Activated CD8-positive, alpha-beta T cell treated with anti-CD3 and anti-CD28 coated beads for 36 hours (primary cell): ENCODE results near the gene ZFYVE16. TPM values are rescaled to one million over a fixed set of nuclear protein-coding genes. Genes with fewer than 3 reads are reported as not detected.

Source experiments
- ATAC-seq: fragments of 200-7000 bp; cut with Tn5 transposase; one replicate; pipeline ENCODE4 v1.10.0; 2021; ENCODE audit warnings: mild to moderate bottlenecking, moderate library complexity
- CTCF ChIA-PET: fragments of 350-600 bp; sonication (Branson Sonifier 250); formaldehyde crosslinking; loops from one replicate; lab custom pipeline; 2021; ENCODE audit warnings: antibody characterized with exemption; lab: Charles Lee
- POLR2A ChIA-PET: fragments of 350-600 bp; sonication (Branson Sonifier 250); formaldehyde crosslinking; loops from one replicate; lab custom pipeline; 2021; ENCODE audit warnings: antibody characterized with exemption; lab: Charles Lee
- DNase-seq: peaks from one replicate; pipeline ENCODE4 v3.0.0-alpha.2; 2020
- H3K27ac Mint-ChIP-seq: one replicate; pipeline ENCODE4 v1.8.0; 2021; ENCODE audit warnings: mild to moderate bottlenecking, mixed read lengths
- H3K27me3 Mint-ChIP-seq: one replicate; pipeline ENCODE4 v1.8.0; 2021; ENCODE audit warnings: mixed read lengths
- H3K36me3 Mint-ChIP-seq: one replicate; pipeline ENCODE4 v1.8.0; 2021; ENCODE audit warnings: low read depth, mixed read lengths
- H3K4me1 Mint-ChIP-seq: one replicate; pipeline ENCODE4 v1.8.0; 2021; ENCODE audit warnings: low read depth, mixed read lengths
- H3K4me3 Mint-ChIP-seq: one replicate; pipeline ENCODE4 v1.8.0; 2021; ENCODE audit warnings: mild to moderate bottlenecking, moderate library complexity, mixed read lengths
- H3K9me3 Mint-ChIP-seq: one replicate; pipeline ENCODE4 v1.8.0; 2021; ENCODE audit warnings: mixed read lengths
- CTCF ChIP-seq: fragments of 200-600 bp; IDR thresholded peaks from one replicate; pipeline ENCODE4 v1.8.0; 2022; ENCODE audit warnings: antibody characterized with exemption, mild to moderate bottlenecking
- intact Hi-C: fragments of 100-400 bp; cut with micrococcal nuclease; formaldehyde crosslinking; loops from one replicate; pipeline ENCODE4 v1.10.0; 2022
- total RNA-seq, 2 experiments: library from RNA; stranded (reverse); gene quantifications; one replicate each; pipeline ENCODE4 v1.2.3, GENCODE V29; 2021

The ZFYVE16 gene
- total RNA-seq, 2 experiments from 2014 or later = 5.9 to 6.7 TPM

- Mint-ChIP-seq H3K4me3 (no peak overlapping the region), H3K27me3 (no peaks in the 10 kb centered on the region), H3K27ac (no peak overlapping the region), H3K4me1 (peaks cover 2% of the 10 kb centered on the region), H3K36me3 (peaks cover 12% of the 10 kb centered on the region), H3K9me3 (peaks cover 15% of the 10 kb centered on the region)
- POLR2A ChIA-PET = no interaction called here
- CTCF ChIA-PET = interaction anchor here (1.0 to 2.2 kb wide), 2 partner anchors 13 to 134 kb away, joined by 4 to 5 read pairs; no protein-coding TSS in a partner anchor
- intact Hi-C loops = loop anchor here (10.0 kb wide), 1 partner anchor 195 kb away; no protein-coding TSS in a partner anchor
- no peak for TF ChIP-seq CTCF
- ATAC-seq = no peak
- DNase-seq = no peak
Measured at GRCh38 chr5:80479713-80480112, 71.8 kb downstream of the ZFYVE16 start.

GRCh38 chr5:80480354-80480753, 72.5 kb downstream of the ZFYVE16 start:
- peaks cover 9% of the 10 kb centered on the region for H3K36me3 Mint-ChIP-seq
- DNase-seq = no peak
- ATAC-seq = no peak
- H3K4me3 Mint-ChIP-seq = no peak overlapping the region
- ChIA-PET CTCF (interaction anchor here (1.0 to 2.6 kb wide), 5 partner anchors 13 to 685 kb away, joined by 3 to 16 read pairs (median 5); no protein-coding TSS in a partner anchor), POLR2A (no interaction called here)
- no peak overlapping the region for H3K27ac Mint-ChIP-seq
- no peaks in the 10 kb centered on the region for H3K27me3 Mint-ChIP-seq
- intact Hi-C loops = loop anchor here (10.0 kb wide), 1 partner anchor 194 kb away; no protein-coding TSS in a partner anchor
- peaks cover 2% of the 10 kb centered on the region for H3K4me1 Mint-ChIP-seq
- no peak for TF ChIP-seq CTCF
- H3K9me3 Mint-ChIP-seq = peaks cover 15% of the 10 kb centered on the region

- ChIA-PET CTCF (interaction anchor here (0.8 to 2.6 kb wide), 11 partner anchors 10 to 684 kb away, joined by 3 to 16 read pairs (median 4); no protein-coding TSS in a partner anchor), POLR2A (no interaction called here)
- Mint-ChIP-seq H3K36me3 (peaks cover 7% of the 10 kb centered on the region), H3K4me1 (peaks cover 2% of the 10 kb centered on the region), H3K27me3 (peaks cover 2% of the 10 kb centered on the region), H3K9me3 (peaks cover 15% of the 10 kb centered on the region), H3K4me3 (no peak overlapping the region), H3K27ac (no peak overlapping the region)
- intact Hi-C loops = loop anchor here (10.0 kb wide), 1 partner anchor 194 kb away; no protein-coding TSS in a partner anchor
- ATAC-seq (peak; percentile 73), DNase-seq (peak; percentile 52)
- peak; percentile 60 for TF ChIP-seq CTCF
Measured at GRCh38 chr5:80481019-80481893, 73.4 kb downstream of the ZFYVE16 start.

GRCh38 chr5:80482578-80482977, 74.7 kb downstream of the ZFYVE16 start:
- Mint-ChIP-seq H3K4me1 (peaks cover 6% of the 10 kb centered on the region), H3K27me3 (peaks cover 10% of the 10 kb centered on the region), H3K4me3 (no peak overlapping the region), H3K27ac (no peak overlapping the region), H3K36me3 (peaks cover 7% of the 10 kb centered on the region), H3K9me3 (peaks cover 15% of the 10 kb centered on the region)
- ATAC-seq = no peak
- TF ChIP-seq CTCF = no peak
- CTCF ChIA-PET = interaction anchor here (0.7 to 2.6 kb wide), 4 partner anchors 9 to 342 kb away, joined by 3 to 16 read pairs (median 6); no protein-coding TSS in a partner anchor
- no peak for DNase-seq
- intact Hi-C loops = loop anchor here (10.0 kb wide), 1 partner anchor 192 kb away; no protein-coding TSS in a partner anchor
- POLR2A ChIA-PET = no interaction called here
